SJSA1 (cell line): ENCODE data around the gene TEX53. TPM values are rescaled to one million over a fixed set of nuclear protein-coding genes. Genes with fewer than 3 reads are reported as not detected.

Experiments used
- DNase-seq, 2 experiments: peaks; one replicate each; pipeline ENCODE4 v3.0.0-alpha.2; 2015 to 2020; ENCODE audit warnings: low spot score in 2 of 2, low read depth in 1 of 2
- H3K27ac ChIP-seq: fragments of 250-450 bp; sonication (Bioruptor Pico); 2 replicates; pipeline ENCODE4 v1.5.1; 2020; ENCODE audit warnings: mild to moderate bottlenecking, moderate library complexity
- H3K27me3 ChIP-seq: fragments of 250-450 bp; sonication (Bioruptor Pico); replicated peaks from 2 replicates; pipeline ENCODE4 v1.5.1; 2020; ENCODE audit warnings: mild to moderate bottlenecking, moderate library complexity
- H3K36me3 ChIP-seq: fragments of 250-450 bp; sonication (Bioruptor Pico); 2 replicates; pipeline ENCODE4 v1.5.1; 2020; ENCODE audit warnings: mild to moderate bottlenecking
- H3K4me1 ChIP-seq: fragments of 250-450 bp; sonication (Bioruptor Pico); replicated peaks from 2 replicates; pipeline ENCODE4 v1.6.1; 2021; ENCODE audit warnings: mild to moderate bottlenecking
- H3K4me3 ChIP-seq: fragments of 250-450 bp; sonication (Bioruptor Pico); 2 replicates; pipeline ENCODE4 v1.5.1; 2020; ENCODE audit warnings: mild to moderate bottlenecking
- H3K9me3 ChIP-seq: fragments of 250-450 bp; sonication (Bioruptor Pico); replicated peaks from 2 replicates; pipeline ENCODE4 v1.5.1; 2020; ENCODE audit warnings: mild to moderate bottlenecking
- total RNA-seq: library from RNA; depleted of rRNA; stranded (reverse); fragments of >200 nt; shearing (Covaris generic); gene quantifications from 2 replicates; pipeline ENCODE4 v1.2.3, GENCODE V29; 2014; rRNA removed

TEX53 gene
- total RNA-seq, 1 experiment from 2014 or later = not detected

GRCh38 chr9:114616684-114617520 is 40.7 kb downstream of the TEX53 start:
- no peak overlapping the region for H3K27ac ChIP-seq
- no peaks in the 10 kb centered on the region for H3K9me3 ChIP-seq
- DNase-seq = no peak
- H3K36me3 ChIP-seq = no peaks in the 10 kb centered on the region
- H3K4me3 ChIP-seq = no peak overlapping the region
- H3K4me1 ChIP-seq = peaks cover 11% of the 10 kb centered on the region
- no peaks in the 10 kb centered on the region for H3K27me3 ChIP-seq

DNA sequence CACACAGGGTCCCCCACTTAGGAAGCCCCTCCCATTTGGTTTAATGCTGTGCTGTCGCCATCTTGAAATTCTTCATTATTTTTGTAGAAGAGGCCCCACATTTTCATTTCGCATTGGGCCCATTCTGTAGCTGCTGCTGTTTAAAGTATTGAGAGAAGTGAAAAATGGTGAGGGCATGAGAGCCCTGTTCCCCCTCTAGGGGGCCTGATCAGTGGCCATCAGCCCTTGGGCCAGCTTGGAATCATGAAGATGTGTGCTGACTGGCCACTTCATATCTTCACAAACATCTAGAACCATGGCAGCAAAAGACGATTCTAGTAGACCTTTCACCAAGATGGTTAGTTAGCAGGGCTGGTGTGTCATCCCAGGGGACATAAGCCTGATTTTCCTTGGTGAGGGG is 43.2 kb downstream of the TEX53 start:
- no peaks in the 10 kb centered on the region for H3K36me3 ChIP-seq
- H3K9me3 ChIP-seq = no peaks in the 10 kb centered on the region
- DNase-seq = no peak
- H3K27ac ChIP-seq = no peak overlapping the region
- H3K4me1 ChIP-seq = peaks cover 18% of the 10 kb centered on the region
- H3K4me3 ChIP-seq = no peak overlapping the region
- H3K27me3 ChIP-seq = no peaks in the 10 kb centered on the region

- no peak overlapping the region for H3K4me3 ChIP-seq
- H3K27me3 ChIP-seq = no peaks in the 10 kb centered on the region
- DNase-seq = no peak
- H3K36me3 ChIP-seq = no peaks in the 10 kb centered on the region
- no peak overlapping the region for H3K27ac ChIP-seq
- peaks cover 18% of the 10 kb centered on the region for H3K4me1 ChIP-seq
- H3K9me3 ChIP-seq = no peaks in the 10 kb centered on the region
Measured at GRCh38 chr9:114613919-114614318, 43.7 kb downstream of the TEX53 start.

GRCh38 chr9:114613087-114613486 is 44.5 kb downstream of the TEX53 start:
- no peak for DNase-seq
- H3K27ac ChIP-seq = no peak overlapping the region
- peaks cover 18% of the 10 kb centered on the region for H3K4me1 ChIP-seq
- no peak overlapping the region for H3K4me3 ChIP-seq
- H3K36me3 ChIP-seq = no peaks in the 10 kb centered on the region
- H3K9me3 ChIP-seq = no peaks in the 10 kb centered on the region
- H3K27me3 ChIP-seq = no peaks in the 10 kb centered on the region

GRCh38 chr9:114612272-114612923 is 45.2 kb downstream of the TEX53 start:
- no peaks in the 10 kb centered on the region for H3K36me3 ChIP-seq
- H3K27ac ChIP-seq = no peak overlapping the region
- H3K4me3 ChIP-seq = peak overlapping the region; percentile 63
- H3K9me3 ChIP-seq = no peaks in the 10 kb centered on the region
- H3K4me1 ChIP-seq = peaks cover 18% of the 10 kb centered on the region
- no peaks in the 10 kb centered on the region for H3K27me3 ChIP-seq
- no peak for DNase-seq

- no peaks in the 10 kb centered on the region for H3K27me3 ChIP-seq
- DNase-seq = peak; percentile 58 to 70
- no peaks in the 10 kb centered on the region for H3K36me3 ChIP-seq
- peak overlapping the region; percentile 63 for H3K4me3 ChIP-seq
- H3K4me1 ChIP-seq = peaks cover 18% of the 10 kb centered on the region
- H3K27ac ChIP-seq = peak overlapping the region; percentile 64
- no peaks in the 10 kb centered on the region for H3K9me3 ChIP-seq
Measured at GRCh38 chr9:114611516-114612271, 45.9 kb downstream of the TEX53 start.

DNA sequence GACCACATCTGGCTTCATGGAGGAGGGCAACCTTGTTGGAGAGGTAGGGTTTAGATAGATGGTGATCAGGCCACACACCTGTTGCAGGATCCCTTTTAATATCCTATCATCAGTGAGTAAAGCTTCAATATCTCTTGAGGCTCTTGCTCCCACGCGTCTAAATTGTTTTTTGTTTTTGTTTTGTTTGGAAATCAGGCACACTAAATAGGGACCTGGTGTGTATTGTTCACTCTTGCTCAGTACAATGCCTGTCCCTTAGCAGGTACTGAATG is 49.1 kb downstream of the TEX53 start:
- Histone ChIP-seq H3K4me3 (no peak overlapping the region), H3K27ac (no peak overlapping the region), H3K27me3 (no peaks in the 10 kb centered on the region), H3K36me3 (no peaks in the 10 kb centered on the region), H3K4me1 (peaks cover 18% of the 10 kb centered on the region), H3K9me3 (no peaks in the 10 kb centered on the region)
- no peak for DNase-seq

GRCh38 chr9:114607671-114608524 is 49.7 kb downstream of the TEX53 start:
- no peaks in the 10 kb centered on the region for H3K27me3 ChIP-seq
- H3K36me3 ChIP-seq = no peaks in the 10 kb centered on the region
- no peaks in the 10 kb centered on the region for H3K9me3 ChIP-seq
- H3K27ac ChIP-seq = no peak overlapping the region
- peaks cover 18% of the 10 kb centered on the region for H3K4me1 ChIP-seq
- DNase-seq = no peak
- no peak overlapping the region for H3K4me3 ChIP-seq

DNA sequence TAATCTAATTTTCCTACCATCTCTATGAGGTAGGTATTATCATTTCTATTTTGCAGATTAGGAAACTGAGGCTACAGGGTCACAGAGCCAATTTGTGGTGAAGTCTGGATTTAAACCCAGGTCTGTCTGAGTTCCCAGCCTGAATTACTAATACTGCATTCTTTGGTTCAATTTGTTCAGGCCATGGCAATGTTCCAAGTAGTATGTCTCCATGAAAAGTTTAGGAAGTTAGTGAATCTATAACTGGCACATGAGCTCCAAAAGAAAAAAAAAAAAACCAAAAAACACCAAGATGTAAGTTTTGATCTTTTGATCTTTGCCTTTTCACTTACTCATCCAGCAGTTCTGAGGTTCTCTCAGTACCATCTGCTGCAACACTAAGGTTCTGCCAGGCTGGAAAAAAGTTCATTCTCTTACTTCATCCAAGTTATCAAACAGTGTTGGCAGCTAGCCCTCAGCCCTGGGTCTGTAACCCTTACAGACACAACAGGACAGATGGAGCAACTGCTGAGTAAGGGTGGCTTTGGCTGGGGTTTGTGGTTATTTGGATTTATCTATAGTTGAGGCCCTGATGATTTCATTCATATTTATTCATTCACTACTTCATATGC is 50.9 kb downstream of the TEX53 start:
- Histone ChIP-seq H3K36me3 (no peaks in the 10 kb centered on the region), H3K9me3 (no peaks in the 10 kb centered on the region), H3K4me3 (no peak overlapping the region), H3K27ac (no peak overlapping the region), H3K27me3 (no peaks in the 10 kb centered on the region), H3K4me1 (peaks cover 9% of the 10 kb centered on the region)
- DNase-seq = no peak

Other genes with a start within 250 kb of the TEX53 start
- gene WHRN, start 152.3 kb downstream of the TEX53 start, total RNA-seq = 0.50 and 1.4 TPM in 2 replicates
- 212 and 267 TPM in 2 replicates for gene ATP6V1G1, start 70.0 kb downstream of the TEX53 start, total RNA-seq
- 3.6 and 4.4 TPM in 2 replicates for gene TMEM268, start 46.5 kb downstream of the TEX53 start, total RNA-seq
- gene TEX48, start 24.4 kb upstream of the TEX53 start, total RNA-seq = not detected in 2 replicates
- not detected in 2 replicates for gene TNFSF15, start 148.2 kb upstream of the TEX53 start, total RNA-seq